GM12873 (cell line): ENCODE data around the gene RD3L.

ENCODE experiments used
- TF ChIP-seq, protein P1 (sequence below): IDR thresholded peaks from 2 replicates; pipeline ENCODE4 v1.5.1; 2012; ENCODE audit warnings: low read depth, mild to moderate bottlenecking, moderate library complexity, low read length, control low read depth; ENCODE audit not compliant: insufficient read depth; ENCODE audit errors: missing control alignments

RD3L gene

DNA sequence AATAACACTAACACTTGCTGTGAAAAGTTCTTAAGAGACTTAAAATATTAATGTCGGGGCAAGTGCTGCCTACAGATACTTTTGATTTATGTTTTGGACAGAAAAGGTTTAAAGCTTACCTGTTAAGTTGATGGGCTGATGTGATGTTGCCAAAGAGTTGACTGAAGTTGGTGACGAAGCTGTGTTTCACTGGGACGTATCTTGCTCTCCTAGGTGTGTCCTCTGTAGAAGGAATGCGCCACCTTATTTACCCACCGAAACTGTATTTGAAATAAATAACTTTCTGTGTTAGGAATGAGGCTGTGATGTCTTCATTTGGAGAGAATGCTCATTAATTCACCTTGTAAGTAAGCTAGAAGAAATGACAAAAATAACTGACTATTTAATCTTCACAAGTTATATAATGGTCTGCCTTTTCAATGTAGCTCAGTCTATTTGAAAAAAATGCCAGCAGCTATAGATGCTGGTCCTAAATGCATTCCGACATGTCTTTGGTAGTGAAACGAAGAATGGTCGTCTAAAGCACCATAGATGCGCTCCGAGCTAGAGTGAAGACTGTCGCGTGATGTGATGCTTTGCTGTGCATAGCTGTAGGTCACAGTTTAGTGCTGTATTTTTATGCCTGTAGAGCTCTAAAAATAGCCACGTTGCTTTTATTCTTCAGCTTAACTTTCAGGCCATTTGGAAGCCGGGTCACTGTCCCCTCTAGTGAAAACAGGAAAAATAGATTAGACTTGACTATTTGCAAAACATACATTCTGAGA lies at the start of gene RD3L:
Gene RD3L, minus strand, starts transcription at position 557 of the 764 bp plus-strand sequence. CDS start 834 bp downstream, outside the sequence.
- TF ChIP-seq, protein P1, sequence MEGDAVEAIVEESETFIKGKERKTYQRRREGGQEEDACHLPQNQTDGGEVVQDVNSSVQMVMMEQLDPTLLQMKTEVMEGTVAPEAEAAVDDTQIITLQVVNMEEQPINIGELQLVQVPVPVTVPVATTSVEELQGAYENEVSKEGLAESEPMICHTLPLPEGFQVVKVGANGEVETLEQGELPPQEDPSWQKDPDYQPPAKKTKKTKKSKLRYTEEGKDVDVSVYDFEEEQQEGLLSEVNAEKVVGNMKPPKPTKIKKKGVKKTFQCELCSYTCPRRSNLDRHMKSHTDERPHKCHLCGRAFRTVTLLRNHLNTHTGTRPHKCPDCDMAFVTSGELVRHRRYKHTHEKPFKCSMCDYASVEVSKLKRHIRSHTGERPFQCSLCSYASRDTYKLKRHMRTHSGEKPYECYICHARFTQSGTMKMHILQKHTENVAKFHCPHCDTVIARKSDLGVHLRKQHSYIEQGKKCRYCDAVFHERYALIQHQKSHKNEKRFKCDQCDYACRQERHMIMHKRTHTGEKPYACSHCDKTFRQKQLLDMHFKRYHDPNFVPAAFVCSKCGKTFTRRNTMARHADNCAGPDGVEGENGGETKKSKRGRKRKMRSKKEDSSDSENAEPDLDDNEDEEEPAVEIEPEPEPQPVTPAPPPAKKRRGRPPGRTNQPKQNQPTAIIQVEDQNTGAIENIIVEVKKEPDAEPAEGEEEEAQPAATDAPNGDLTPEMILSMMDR = no peak

DNA sequence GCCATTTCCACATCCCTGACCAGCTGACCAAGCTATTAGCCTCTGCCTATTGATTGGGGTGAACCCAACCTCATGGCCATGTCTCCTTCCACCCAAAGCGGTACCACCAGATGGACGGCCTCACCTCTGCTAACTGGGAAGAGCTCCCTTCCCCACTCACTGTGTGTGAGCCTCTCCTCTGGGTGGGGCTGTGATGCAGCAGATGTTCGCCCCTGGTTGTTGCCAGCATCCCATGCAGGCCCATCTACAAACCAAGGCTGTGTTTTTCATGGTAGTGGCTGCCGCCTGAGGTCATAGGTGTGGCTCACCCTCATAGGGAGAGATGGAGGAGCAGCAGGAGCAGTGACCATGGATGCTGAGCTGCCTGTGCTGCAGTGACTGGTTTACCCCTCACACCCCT lies 47.6 kb upstream of the RD3L start:
- TF ChIP-seq, protein P1 = no peak

DNA sequence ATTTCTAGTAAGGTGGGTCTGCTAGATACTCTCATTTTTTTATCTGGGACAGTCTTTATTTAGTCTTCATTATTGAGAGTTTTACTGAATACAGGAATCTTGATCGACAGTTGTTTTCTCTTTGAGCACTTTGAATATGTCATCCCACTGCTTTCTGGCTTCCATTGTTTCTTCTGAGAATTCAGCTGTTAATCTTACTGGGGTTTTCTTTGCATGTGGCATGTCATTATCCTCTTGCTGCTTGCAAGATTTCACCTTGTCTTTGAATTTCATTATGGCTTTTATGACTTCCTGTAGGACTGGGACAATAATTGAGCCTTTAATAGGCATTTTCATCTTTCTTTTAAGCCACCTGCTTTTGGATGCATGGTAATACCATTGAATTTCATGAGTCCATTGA lies 46.7 kb upstream of the RD3L start:
- TF ChIP-seq, protein P1 = no peak

DNA sequence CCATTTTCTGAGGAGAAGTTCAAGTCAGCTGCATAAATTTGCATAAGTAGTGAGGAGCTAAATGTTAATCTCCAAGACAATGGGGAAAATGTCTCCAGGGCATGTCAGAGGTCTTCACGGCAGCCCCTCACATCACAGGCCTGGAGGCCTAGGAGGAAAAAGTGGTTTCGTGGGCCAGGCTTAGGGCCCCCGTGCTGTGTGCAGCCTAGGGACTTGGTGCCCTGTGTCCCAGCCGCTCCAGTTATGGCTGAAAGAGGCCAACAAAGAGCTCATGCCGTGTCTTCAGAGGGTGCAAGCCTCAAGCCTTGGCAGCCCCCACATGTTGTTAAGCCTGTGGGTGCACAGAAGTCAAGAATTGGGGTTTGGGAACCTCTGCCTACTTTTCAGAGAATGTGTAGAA lies 41.9 kb upstream of the RD3L start:
- TF ChIP-seq, protein P1 = no peak

- TF ChIP-seq, protein P1 = peak; percentile 42
Observed at GRCh38 chr14:103980623-103981238, 38.4 kb upstream of the RD3L start.

DNA sequence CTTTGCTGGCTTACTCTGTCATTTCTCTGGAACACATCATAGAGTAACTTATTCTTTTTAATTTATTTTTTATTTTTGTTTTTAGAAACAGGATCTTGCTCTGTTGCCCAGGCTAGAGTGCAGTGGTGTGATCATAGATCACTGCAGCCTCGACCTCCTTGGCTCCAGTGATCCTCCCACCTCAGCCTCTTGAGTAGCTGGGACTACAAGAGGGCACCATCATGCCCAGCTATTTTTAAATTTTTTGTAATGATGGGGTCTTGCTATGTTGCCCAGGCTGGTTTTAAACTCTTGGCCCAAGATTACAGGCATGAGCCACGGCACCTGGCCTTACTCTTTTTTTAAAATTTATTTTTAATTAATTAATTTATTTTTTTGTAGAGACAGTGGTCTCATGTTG lies 32.2 kb upstream of the RD3L start:
- TF ChIP-seq, protein P1 = no peak

DNA sequence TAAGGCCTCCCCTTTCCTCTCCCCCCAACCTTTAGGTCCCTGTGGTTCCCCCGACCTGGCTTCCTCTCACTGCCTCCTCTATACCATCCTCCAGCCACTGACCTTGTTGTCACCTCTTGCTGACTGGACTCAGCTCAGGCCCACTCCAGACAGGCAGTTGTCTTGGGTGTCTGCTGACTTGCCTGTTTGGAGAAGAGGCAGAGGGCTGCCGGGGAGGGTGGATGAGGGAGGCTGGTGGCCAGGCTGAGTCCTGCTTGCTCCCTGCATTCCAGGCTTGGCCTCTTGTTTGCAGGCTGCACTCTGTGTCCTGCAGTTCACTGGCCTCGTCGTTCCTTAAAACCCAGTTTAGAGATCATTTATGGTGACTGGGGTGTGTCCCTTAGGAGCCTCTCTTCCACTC lies 31.0 kb upstream of the RD3L start:
- TF ChIP-seq, protein P1 = no peak
